Stimulated activated CD4-positive, alpha-beta T cell treated with anti-CD3 and anti-CD28 coated beads, Interleukin-12 subunit alpha, Interleukin-12 subunit beta, amount 100 ng/mL, for 24 hours (primary cell): ENCODE data around the gene ARHGAP26.

Experiments used
- DNase-seq, 2 experiments: peaks; one replicate each; pipeline ENCODE4 v3.0.0-alpha.2; 2020; ENCODE audit warnings: low read depth in 2 of 2

ARHGAP26 gene

GRCh38 chr5:142872217-142872616 is 102.0 kb downstream of the ARHGAP26 start:
- no peak for DNase-seq

- DNase-seq = no peak
These were observed 102.6 kb downstream of the ARHGAP26 start for GRCh38 chr5:142872795-142873194.

- DNase-seq = no peak
These were observed 103.7 kb downstream of the ARHGAP26 start for GRCh38 chr5:142873831-142874230.

GRCh38 chr5:142874540-142874939 is 104.4 kb downstream of the ARHGAP26 start:
- DNase-seq = no peak

- no peak for DNase-seq
These were observed 105.8 kb downstream of the ARHGAP26 start for GRCh38 chr5:142875936-142876335.

- DNase-seq = no peak
These were observed 106.6 kb downstream of the ARHGAP26 start for GRCh38 chr5:142876817-142877216.

GRCh38 chr5:142878111-142878510 is 107.9 kb downstream of the ARHGAP26 start:
- no peak for DNase-seq

- DNase-seq = no peak
These were observed 108.5 kb downstream of the ARHGAP26 start for GRCh38 chr5:142878638-142879037.

- DNase-seq = no peak
These were observed 111.1 kb downstream of the ARHGAP26 start for GRCh38 chr5:142881076-142881783.

GRCh38 chr5:142881784-142882126 is 111.6 kb downstream of the ARHGAP26 start:
- DNase-seq = no peak

- DNase-seq = no peak
These were observed 112.8 kb downstream of the ARHGAP26 start for GRCh38 chr5:142883025-142883424.

GRCh38 chr5:142883438-142883837 is 113.3 kb downstream of the ARHGAP26 start:
- no peak for DNase-seq

- no peak for DNase-seq
These were observed 113.9 kb downstream of the ARHGAP26 start for GRCh38 chr5:142884029-142884428.

- no peak for DNase-seq
These were observed 116.0 kb downstream of the ARHGAP26 start for GRCh38 chr5:142886211-142886610.

GRCh38 chr5:142886956-142887355 is 116.8 kb downstream of the ARHGAP26 start:
- no peak for DNase-seq

GRCh38 chr5:142888469-142889085 is 118.4 kb downstream of the ARHGAP26 start:
- no peak for DNase-seq

- no peak for DNase-seq
These were observed 121.8 kb downstream of the ARHGAP26 start for GRCh38 chr5:142892021-142892420.

- no peak for DNase-seq
These were observed 124.1 kb downstream of the ARHGAP26 start for GRCh38 chr5:142894315-142894714.

- no peak for DNase-seq
These were observed 124.6 kb downstream of the ARHGAP26 start for GRCh38 chr5:142894749-142895148.

GRCh38 chr5:142896325-142897007 is 126.3 kb downstream of the ARHGAP26 start:
- DNase-seq = no peak

GRCh38 chr5:142897328-142897727 is 127.2 kb downstream of the ARHGAP26 start:
- DNase-seq = no peak

GRCh38 chr5:142900927-142901326 is 130.8 kb downstream of the ARHGAP26 start:
- DNase-seq = no peak
